ENCODE measurements around the gene PPP2R1B. TPM values are rescaled to one million over a fixed set of nuclear protein-coding genes. Genes with fewer than 3 reads are reported as not detected.

The PPP2R1B gene
- total RNA-seq, 1 donor = 38.9 TPM

DNA sequence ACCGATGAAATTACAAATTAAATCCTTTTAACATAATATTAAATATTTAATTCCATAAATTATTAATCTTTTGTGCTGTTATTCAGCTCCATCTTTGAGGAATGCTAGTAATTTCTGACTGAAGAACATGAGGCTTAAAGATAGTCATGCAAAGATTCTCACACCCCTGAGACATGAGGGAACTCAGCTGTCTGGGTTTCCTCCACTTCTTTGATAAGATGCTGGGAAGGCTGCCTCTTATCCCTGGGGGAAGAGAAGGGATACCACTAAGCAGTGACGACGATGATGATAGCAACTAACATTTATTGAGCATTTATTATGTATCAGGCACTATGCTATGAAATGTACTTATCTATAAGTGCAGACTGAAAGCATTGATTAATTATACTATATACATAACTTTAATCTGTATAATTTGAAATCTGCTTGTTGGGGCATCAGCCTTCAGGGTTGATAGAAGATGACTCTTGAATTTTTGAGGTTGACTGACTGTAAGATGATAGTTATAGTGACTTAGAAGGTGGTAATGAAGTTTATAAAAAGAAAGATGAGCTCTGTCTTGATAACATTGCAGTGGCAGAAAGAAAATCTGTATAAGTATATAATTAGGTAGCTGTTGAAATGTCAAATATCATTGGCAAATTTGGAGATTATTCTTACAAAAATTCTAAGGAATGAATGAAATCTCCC is 85.6 kb downstream of the PPP2R1B start:
- TF ChIP-seq, protein P1, sequence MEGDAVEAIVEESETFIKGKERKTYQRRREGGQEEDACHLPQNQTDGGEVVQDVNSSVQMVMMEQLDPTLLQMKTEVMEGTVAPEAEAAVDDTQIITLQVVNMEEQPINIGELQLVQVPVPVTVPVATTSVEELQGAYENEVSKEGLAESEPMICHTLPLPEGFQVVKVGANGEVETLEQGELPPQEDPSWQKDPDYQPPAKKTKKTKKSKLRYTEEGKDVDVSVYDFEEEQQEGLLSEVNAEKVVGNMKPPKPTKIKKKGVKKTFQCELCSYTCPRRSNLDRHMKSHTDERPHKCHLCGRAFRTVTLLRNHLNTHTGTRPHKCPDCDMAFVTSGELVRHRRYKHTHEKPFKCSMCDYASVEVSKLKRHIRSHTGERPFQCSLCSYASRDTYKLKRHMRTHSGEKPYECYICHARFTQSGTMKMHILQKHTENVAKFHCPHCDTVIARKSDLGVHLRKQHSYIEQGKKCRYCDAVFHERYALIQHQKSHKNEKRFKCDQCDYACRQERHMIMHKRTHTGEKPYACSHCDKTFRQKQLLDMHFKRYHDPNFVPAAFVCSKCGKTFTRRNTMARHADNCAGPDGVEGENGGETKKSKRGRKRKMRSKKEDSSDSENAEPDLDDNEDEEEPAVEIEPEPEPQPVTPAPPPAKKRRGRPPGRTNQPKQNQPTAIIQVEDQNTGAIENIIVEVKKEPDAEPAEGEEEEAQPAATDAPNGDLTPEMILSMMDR (IDR thresholded peaks at IDR 0.05; ENCODE audit: insufficient read depth, low read depth, low read length) = no peak
- DNase-seq (ENCODE audit: low read depth) = no peak
- no peak overlapping the region for H3K4me3 ChIP-seq (ENCODE audit: low read depth, low read length)

Other genes with a start within 250 kb of the PPP2R1B start
- gene LAYN, start 225.7 kb downstream of the PPP2R1B start, total RNA-seq = 41.9 and 66.5 TPM in 2 replicates
- 8.1 and 16.0 TPM in 2 replicates for gene SIK2, start 163.9 kb downstream of the PPP2R1B start, total RNA-seq
- 35.8 and 49.7 TPM in 2 replicates for gene ALG9, start 105.2 kb upstream of the PPP2R1B start, total RNA-seq
- gene FDXACB1, start 112.8 kb upstream of the PPP2R1B start, total RNA-seq = 2.3 and 4.3 TPM in 2 replicates
- gene CFAP68, start 113.2 kb upstream of the PPP2R1B start, total RNA-seq = 4.3 and 7.7 TPM in 2 replicates
- 11.0 and 20.7 TPM in 2 replicates for gene CRYAB, start 145.4 kb upstream of the PPP2R1B start, total RNA-seq
- 0.43 and 0.64 TPM in 2 replicates for gene HSPB2, start 146.3 kb upstream of the PPP2R1B start, total RNA-seq
- 0.32 and 0.86 TPM in 2 replicates for gene C11orf52, start 152.5 kb upstream of the PPP2R1B start, total RNA-seq
- 27.1 and 30.2 TPM in 2 replicates for gene DIXDC1, start 171.0 kb upstream of the PPP2R1B start, total RNA-seq